NAMALWA (cell line): Measurements from ENCODE around the gene HOXB6.

Experiments used
- DNase-seq: peaks from one replicate; pipeline ENCODE4 v3.0.0-alpha.2; 2015; ENCODE audit warnings: low spot score

The HOXB6 gene

GRCh38 chr17:48565925-48566710, 38.7 kb downstream of the HOXB6 start:
- no peak for DNase-seq

GRCh38 chr17:48565022-48565554, 39.7 kb downstream of the HOXB6 start:
- DNase-seq, result no peak

- no peak for DNase-seq
These were observed 40.4 kb downstream of the HOXB6 start for GRCh38 chr17:48564188-48565021.

- no peak for DNase-seq
These were observed 41.0 kb downstream of the HOXB6 start for GRCh38 chr17:48563867-48564187.

- no peak for DNase-seq
These were observed 41.4 kb downstream of the HOXB6 start for GRCh38 chr17:48563385-48563838.

- no peak for DNase-seq
These were observed 41.9 kb downstream of the HOXB6 start for GRCh38 chr17:48562934-48563333.

GRCh38 chr17:48561884-48562810, 42.6 kb downstream of the HOXB6 start:
- no peak for DNase-seq

GRCh38 chr17:48559840-48560817, 44.7 kb downstream of the HOXB6 start:
- no peak for DNase-seq

GRCh38 chr17:48559122-48559839, 45.5 kb downstream of the HOXB6 start:
- no peak for DNase-seq

- DNase-seq, result no peak
These were observed 46.0 kb downstream of the HOXB6 start for GRCh38 chr17:48558831-48559121.

GRCh38 chr17:48558057-48558830, 46.5 kb downstream of the HOXB6 start:
- DNase-seq, result no peak

GRCh38 chr17:48556576-48557401, 48.0 kb downstream of the HOXB6 start:
- DNase-seq, result no peak

GRCh38 chr17:48556229-48556575, 48.6 kb downstream of the HOXB6 start:
- no peak for DNase-seq

GRCh38 chr17:48555258-48556228, 49.2 kb downstream of the HOXB6 start:
- no peak for DNase-seq

- DNase-seq, result no peak
These were observed 50.2 kb downstream of the HOXB6 start for GRCh38 chr17:48554412-48555257.

- no peak for DNase-seq
These were observed 51.0 kb downstream of the HOXB6 start for GRCh38 chr17:48553826-48554225.

- no peak for DNase-seq
These were observed 51.6 kb downstream of the HOXB6 start for GRCh38 chr17:48553190-48553547.
